SIG-M5 treated with dmso at 0.1 percent for 504 hours (cell line): ENCODE data around the gene GOSR1.
"Not testable (repeated sequence)": the region's sequence is repeated elsewhere in the genome, so short reads cannot be mapped to it uniquely, and the experiment has no call there.

Source experiments
- DNase-seq: peaks from one replicate; lab custom pipeline; 2025; ENCODE audit not compliant: unreplicated experiment; lab: John Stamatoyannopoulos, UW

The GOSR1 gene

DNA sequence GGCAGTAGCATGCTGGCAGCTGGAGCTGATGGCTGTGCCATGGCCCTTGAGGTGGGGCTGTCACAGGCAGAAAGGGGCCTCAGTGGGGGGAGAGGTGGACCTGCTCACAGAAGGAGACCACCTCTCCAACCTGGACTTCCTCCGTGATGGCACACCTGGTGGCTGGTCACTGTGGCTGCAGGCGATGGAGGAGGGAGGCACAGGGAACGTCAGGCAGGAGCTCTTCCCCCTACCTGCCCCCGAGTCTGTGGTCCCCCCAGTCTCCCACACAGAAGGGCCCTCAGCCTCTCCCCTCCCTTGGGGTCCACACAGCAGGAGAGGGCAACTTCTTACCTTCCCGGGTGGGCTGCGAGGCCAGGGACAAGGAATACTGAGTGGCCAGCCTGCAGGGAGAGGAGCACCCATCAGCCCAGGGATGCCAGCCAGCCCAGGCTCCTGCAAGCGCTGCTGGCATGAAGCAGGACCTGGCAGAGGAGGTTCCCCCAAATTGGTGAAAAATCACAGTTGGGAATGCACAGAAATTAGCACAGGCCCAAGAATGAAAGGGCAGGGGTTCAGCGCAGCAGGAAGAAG, 96.5 kb downstream of the GOSR1 start:
- DNase-seq, result no peak

DNA sequence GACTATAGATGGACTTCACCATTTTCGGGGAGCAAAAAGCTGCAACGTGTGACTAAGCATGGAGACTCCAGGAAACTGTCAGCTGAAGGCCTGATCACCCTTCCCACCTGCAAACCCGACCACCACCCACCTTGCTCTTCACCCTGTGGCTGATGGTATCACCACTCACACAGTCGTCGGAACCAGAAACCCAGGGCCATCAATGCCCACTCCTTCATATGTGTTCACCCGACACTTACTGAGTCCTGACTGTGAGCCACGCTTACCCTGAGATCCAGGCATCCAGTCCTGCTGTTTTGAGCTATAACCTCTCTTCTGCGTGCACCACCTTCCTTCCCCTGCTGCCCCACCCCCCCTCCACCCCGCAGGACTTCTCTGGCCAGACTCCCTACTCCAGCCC, 97.1 kb downstream of the GOSR1 start:
- not testable (repeated sequence) for DNase-seq

DNA sequence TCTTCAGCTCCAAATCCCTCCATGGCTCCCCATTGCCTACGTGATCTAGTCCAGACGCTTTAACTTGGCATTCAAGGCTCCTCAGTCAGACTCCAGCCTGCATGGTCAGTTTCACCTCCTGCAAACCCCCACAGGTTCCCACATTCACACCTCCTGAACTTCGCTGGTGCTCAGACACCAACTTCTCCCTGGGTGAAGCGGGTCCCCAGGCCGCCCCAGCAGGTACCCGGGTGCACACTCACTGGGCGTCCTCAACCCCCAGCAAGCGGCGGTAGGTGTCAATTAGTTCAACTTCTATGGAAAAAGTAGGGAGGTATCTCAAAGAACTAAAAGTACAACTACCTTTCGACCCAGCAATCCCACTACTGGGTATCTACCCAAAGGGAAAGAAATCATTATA, 97.6 kb downstream of the GOSR1 start:
- DNase-seq, result not testable (repeated sequence)

DNA sequence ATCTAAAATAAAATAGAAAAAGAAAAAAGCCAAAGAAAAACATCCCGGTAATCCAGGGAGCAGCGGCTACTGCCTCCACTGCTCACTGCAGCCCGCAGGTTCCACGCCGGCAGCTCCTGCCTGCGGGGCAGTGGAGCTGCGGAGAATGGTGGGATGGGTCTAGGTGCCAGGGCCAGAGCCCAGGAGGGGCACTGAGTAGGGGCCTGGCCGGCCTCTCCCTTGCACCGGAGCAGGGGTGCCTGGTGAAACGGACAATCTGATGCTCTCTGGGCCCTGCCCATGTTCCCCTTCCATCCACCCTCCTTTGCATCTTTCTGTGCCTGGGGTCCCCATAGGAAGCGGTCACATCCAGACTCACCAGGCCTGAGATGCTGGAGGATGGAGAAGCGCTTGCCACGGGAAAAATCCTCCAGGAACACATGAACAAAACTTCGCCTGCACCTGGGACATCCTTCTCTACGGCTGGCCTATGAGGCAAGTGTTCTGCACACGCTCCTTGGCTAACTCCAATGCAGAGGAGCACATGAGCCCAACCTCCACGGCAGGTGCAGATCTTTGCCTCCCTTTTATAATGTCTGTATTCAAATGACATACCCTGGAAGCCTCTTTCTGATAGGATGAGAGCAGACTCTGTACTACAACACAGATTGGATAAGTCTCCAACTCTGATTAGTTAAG, 98.6 kb downstream of the GOSR1 start:
- DNase-seq, result not testable (repeated sequence)

DNA sequence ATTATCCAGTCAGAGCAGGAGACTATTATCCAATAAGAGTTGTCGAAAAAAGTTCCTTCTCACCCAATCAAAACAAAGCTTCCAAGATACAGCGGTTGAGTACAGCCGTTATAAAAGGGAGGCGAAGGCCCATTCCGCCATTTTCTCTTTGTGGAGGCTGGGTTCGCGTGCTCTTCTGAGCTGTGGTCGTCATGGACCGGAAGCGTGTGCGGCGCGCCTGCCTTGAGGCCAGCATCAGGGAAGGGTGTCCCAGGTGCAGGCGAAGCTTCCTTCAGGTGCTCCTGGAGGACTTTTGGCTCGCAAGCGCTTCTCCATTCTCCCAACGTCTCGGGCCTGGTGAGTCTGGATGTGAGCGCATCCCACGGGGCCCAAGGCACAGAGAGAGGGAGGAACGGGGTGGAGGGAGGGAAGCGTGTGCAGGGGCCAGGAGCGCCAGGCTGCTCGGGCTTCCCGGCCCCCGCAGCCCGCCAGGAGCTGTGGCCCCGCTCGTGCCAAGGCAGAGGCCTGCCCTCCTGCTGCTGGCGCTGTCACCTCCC, 99.2 kb downstream of the GOSR1 start:
- no peak for DNase-seq
